PC-3 (cell line): ENCODE results near the gene VCX3A. TPM values are rescaled to one million over a fixed set of nuclear protein-coding genes. Genes with fewer than 3 reads are reported as not detected.
"Not testable (repeated sequence)": the region's sequence is repeated elsewhere in the genome, so short reads cannot be mapped to it uniquely, and the experiment has no call there.

ENCODE experiments used
- ATAC-seq: fragments of 200-7000 bp; cut with Tn5 transposase; 2 replicates; pipeline ENCODE4 v1.9.1; 2020; ENCODE audit warnings: mild to moderate bottlenecking, moderate library complexity
- Bru-seq: library from RNA; stranded (reverse); fragments of 400-500 nt; gene quantifications from one replicate; lab custom pipeline; 2021; lab: Mats Ljungman, UMichigan
- BruChase-seq, 2 experiments: library from RNA; stranded (reverse); fragments of 400-500 nt; gene quantifications; one replicate each; lab custom pipeline; 2021; lab: Mats Ljungman, UMichigan
- BruUV-seq: library from RNA; stranded (reverse); fragments of 400-500 nt; replicated peaks from 2 replicates; lab custom pipeline; 2021; lab: Mats Ljungman, UMichigan
- CTCF ChIA-PET: fragments of 300-600 bp; sonication (Branson Sonifier 250); formaldehyde crosslinking; loops from one replicate; lab custom pipeline; 2022; ENCODE audit warnings: antibody characterized with exemption; lab: Charles Lee
- POLR2A ChIA-PET: fragments of 300-600 bp; sonication (Branson Sonifier 250); formaldehyde crosslinking; loops from one replicate; lab custom pipeline; 2022; ENCODE audit warnings: antibody characterized with exemption; ENCODE audit not compliant: unreplicated experiment; lab: Charles Lee
- DNase-seq: peaks from one replicate; pipeline ENCODE4 v3.0.0-alpha.2; 2015
- H2AFZ ChIP-seq: fragments of 300-600 bp; sonication (generic); 2 replicates; pipeline ENCODE4 v1.6.0; 2016; ENCODE audit warnings: antibody characterized with exemption, low read length
- H3F3A ChIP-seq: fragments of 300-600 bp; sonication (generic); one replicate; pipeline ENCODE4 v1.6.0; 2017; ENCODE audit warnings: antibody characterized with exemption, low read length, control low read depth, mild to moderate bottlenecking; ENCODE audit not compliant: unreplicated experiment
- H3K27ac ChIP-seq: fragments of 300-600 bp; sonication (generic); 2 replicates; pipeline ENCODE4 v1.5.1; 2016; ENCODE audit warnings: mild to moderate bottlenecking, low read length
- H3K27me3 ChIP-seq: fragments of 300-600 bp; sonication (generic); 2 replicates; pipeline ENCODE4 v1.6.1; 2016; ENCODE audit warnings: low read length, mixed read lengths
- H3K36me3 ChIP-seq: fragments of 300-600 bp; sonication (generic); 2 replicates; pipeline ENCODE4 v1.6.1; 2016; ENCODE audit warnings: low read depth, mixed run types, low read length, mixed read lengths
- H3K4me1 ChIP-seq: fragments of 300-600 bp; sonication (generic); 2 replicates; pipeline ENCODE4 v1.5.1; 2016; ENCODE audit warnings: low read length; ENCODE audit not compliant: insufficient read depth
- H3K4me2 ChIP-seq: fragments of 300-600 bp; sonication (generic); 2 replicates; pipeline ENCODE4 v1.6.0; 2016; ENCODE audit warnings: low read length
- H3K4me3 ChIP-seq: fragments of 300-600 bp; sonication (generic); 2 replicates; pipeline ENCODE4 v1.5.1; 2016; ENCODE audit warnings: mild to moderate bottlenecking, low read length, mixed read lengths
- H3K79me2 ChIP-seq: fragments of 300-600 bp; sonication (generic); 2 replicates; pipeline ENCODE4 v1.6.1; 2017; ENCODE audit warnings: low read length, mixed read lengths
- H3K9ac ChIP-seq: fragments of 300-600 bp; sonication (generic); 2 replicates; pipeline ENCODE4 v1.6.0; 2016; ENCODE audit warnings: mild to moderate bottlenecking, low read length
- H3K9me2 ChIP-seq: fragments of 300-600 bp; sonication (generic); replicated peaks from 2 replicates; pipeline ENCODE4 v1.6.1; 2016; ENCODE audit warnings: mixed run types, low read length, mixed read lengths
- H3K9me3 ChIP-seq: fragments of 300-600 bp; sonication (generic); 2 replicates; pipeline ENCODE4 v1.6.1; 2016; ENCODE audit warnings: low read length, mixed read lengths
- H4K20me1 ChIP-seq: fragments of 300-600 bp; sonication (generic); 2 replicates; pipeline ENCODE4 v1.6.1; 2016; ENCODE audit warnings: low read length, mixed read lengths
- EZH2 ChIP-seq: fragments of 300-600 bp; sonication (generic); IDR thresholded peaks from one replicate; pipeline ENCODE4 v1.6.1; 2017; ENCODE audit warnings: antibody characterized with exemption, mild to moderate bottlenecking, low read length; ENCODE audit not compliant: unreplicated experiment
- EZH2phosphoT487 ChIP-seq: fragments of 300-600 bp; sonication (generic); IDR thresholded peaks from 2 replicates; pipeline ENCODE4 v1.6.1; 2018; ENCODE audit warnings: mild to moderate bottlenecking, antibody characterized with exemption, low read length, borderline replicate concordance
- intact Hi-C: fragments of 100-400 bp; cut with micrococcal nuclease; formaldehyde crosslinking; loops from 2 replicates; pipeline ENCODE4 v1.9.0; 2023
- long read RNA-seq: library from polyadenylated mRNA; unstranded; transcript quantifications from one replicate; pipeline ENCODE4 v2.0.0, GENCODE V29; 2021; ENCODE audit not compliant: unreplicated experiment
- total RNA-seq: library from RNA; depleted of rRNA; stranded (reverse); fragments of >200 nt; gene quantifications from 2 replicates; pipeline ENCODE4 v1.2.3, GENCODE V29; 2014; rRNA removed
- TF ChIP-seq, protein P1 (sequence below): fragments of 300-600 bp; sonication (generic); conservative IDR thresholded peaks from 2 replicates; pipeline ENCODE4 v1.5.1; 2017; ENCODE audit warnings: antibody characterized with exemption, low read depth, mild to moderate bottlenecking, low read length

Gene VCX3A
- total RNA-seq (not detected in 2 replicates), Bru-seq, nascent RNA (percentile 19 among the genes with signal in this experiment), BruChase-seq, experiment 1, labeled RNA remaining after a 6-hour chase (not detected), BruChase-seq, experiment 2, labeled RNA remaining after a 2-hour chase (not detected)
- long read RNA-seq = 0 reads

DNA sequence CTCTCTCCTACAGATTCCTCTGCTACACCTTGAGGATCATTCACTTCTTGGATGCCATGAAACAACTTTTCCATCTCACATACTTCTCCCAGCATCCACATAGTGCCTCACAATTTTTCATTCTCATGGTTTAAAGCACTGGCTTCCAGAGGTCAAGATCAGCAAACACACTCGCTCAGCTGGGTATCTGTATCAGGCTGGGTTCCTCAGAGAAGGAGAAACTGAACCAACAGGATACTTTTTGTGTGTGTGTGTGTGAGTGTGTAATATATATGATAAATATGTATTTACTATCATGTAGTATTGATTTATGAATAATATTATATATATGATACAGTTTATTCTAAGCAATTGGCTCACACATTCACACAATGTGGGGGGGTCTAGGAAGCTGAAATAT is at the start of gene VCX3A:
TSS of gene VCX3A (minus strand) at position 101 of the 400 bp plus-strand sequence. CDS start 621 bp downstream, outside the sequence.
- ATAC-seq, H3K4me3 ChIP-seq, H3K4me2 ChIP-seq, H3K79me2 ChIP-seq, DNase-seq, H3K27me3 ChIP-seq, H3K9ac ChIP-seq, BruUV-seq, H3F3A ChIP-seq, H2AFZ ChIP-seq, H3K9me3 ChIP-seq, H3K27ac ChIP-seq, H3K36me3 ChIP-seq, intact Hi-C loops, CTCF ChIA-PET, H3K4me1 ChIP-seq, H3K9me2 ChIP-seq, POLR2A ChIA-PET, H4K20me1 ChIP-seq: not testable (repeated sequence)

DNA sequence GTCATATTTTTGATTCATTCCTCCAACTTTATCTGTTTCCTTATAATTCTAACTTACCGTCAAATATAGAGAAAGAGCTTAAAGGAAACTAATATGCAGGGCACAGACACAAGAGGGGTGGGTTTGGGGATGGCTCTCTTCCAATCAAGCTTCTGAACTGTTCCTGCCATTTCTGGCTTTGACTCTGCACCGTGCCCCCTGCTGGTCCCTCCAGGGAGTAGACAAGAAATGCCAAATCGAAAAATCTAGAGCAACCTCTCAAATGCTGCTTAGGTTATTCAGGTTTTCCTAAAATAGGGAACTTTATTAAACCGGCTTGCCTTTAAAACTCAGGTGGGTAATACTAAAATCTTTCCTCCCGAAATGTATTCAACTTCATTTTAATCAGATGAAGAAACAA is 39.8 kb upstream of the VCX3A start:
- H3K27me3 ChIP-seq = no peaks in the 10 kb centered on the region
- H3K4me1 ChIP-seq = no peaks in the 10 kb centered on the region
- no peak for ATAC-seq
- ChIA-PET POLR2A (no interaction called here), CTCF (no interaction called here)
- no peak overlapping the region for H2AFZ ChIP-seq
- H3K9me3 ChIP-seq = no peaks in the 10 kb centered on the region
- no peak overlapping the region for H3K9ac ChIP-seq
- no peak overlapping the region for H3K4me2 ChIP-seq
- DNase-seq = no peak
- BruUV-seq = no TSS peak
- H3K79me2 ChIP-seq = no peaks in the 10 kb centered on the region
- no peaks in the 10 kb centered on the region for H3K36me3 ChIP-seq
- H3K27ac ChIP-seq = no peak overlapping the region
- intact Hi-C loops = no loop called here
- TF ChIP-seq EZH2 (no peak), EZH2phosphoT487 (no peak)
- TF ChIP-seq, protein P1, sequence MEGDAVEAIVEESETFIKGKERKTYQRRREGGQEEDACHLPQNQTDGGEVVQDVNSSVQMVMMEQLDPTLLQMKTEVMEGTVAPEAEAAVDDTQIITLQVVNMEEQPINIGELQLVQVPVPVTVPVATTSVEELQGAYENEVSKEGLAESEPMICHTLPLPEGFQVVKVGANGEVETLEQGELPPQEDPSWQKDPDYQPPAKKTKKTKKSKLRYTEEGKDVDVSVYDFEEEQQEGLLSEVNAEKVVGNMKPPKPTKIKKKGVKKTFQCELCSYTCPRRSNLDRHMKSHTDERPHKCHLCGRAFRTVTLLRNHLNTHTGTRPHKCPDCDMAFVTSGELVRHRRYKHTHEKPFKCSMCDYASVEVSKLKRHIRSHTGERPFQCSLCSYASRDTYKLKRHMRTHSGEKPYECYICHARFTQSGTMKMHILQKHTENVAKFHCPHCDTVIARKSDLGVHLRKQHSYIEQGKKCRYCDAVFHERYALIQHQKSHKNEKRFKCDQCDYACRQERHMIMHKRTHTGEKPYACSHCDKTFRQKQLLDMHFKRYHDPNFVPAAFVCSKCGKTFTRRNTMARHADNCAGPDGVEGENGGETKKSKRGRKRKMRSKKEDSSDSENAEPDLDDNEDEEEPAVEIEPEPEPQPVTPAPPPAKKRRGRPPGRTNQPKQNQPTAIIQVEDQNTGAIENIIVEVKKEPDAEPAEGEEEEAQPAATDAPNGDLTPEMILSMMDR = no peak; the same call in 1 of the 2 replicates
- H3K9me2 ChIP-seq = no peaks in the 10 kb centered on the region
- no peak overlapping the region for H3K4me3 ChIP-seq
- H3F3A ChIP-seq = no peaks in the 10 kb centered on the region
- H4K20me1 ChIP-seq = no peaks in the 10 kb centered on the region

DNA sequence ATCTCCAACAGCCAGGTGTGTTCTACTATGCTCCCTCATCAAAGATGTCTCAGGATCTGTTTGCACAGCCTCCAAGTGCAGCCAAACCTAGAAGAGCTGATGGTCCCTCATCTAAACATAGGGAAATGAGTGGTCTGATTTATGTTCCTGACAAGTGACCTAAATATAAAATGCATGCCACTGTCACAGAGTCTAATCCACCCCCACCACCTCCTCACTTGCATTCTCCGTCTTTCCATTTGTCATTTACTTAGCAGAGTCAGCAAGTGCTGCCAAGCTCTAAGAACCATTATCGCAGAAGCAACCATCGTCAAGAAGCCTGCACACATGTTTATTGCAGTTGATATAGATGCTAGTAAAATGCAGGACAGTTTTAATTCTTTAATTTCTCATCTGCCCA is 33.1 kb upstream of the VCX3A start:
- intact Hi-C loops = no loop called here
- CTCF ChIA-PET = no interaction called here
- Histone ChIP-seq H3K79me2 (no peaks in the 10 kb centered on the region), H3K9me2 (no peaks in the 10 kb centered on the region), H3K4me2 (no peak overlapping the region), H4K20me1 (no peaks in the 10 kb centered on the region), H3K4me1 (no peaks in the 10 kb centered on the region), H3K9ac (no peak overlapping the region), H3K9me3 (no peaks in the 10 kb centered on the region), H3F3A (no peaks in the 10 kb centered on the region), H3K36me3 (no peaks in the 10 kb centered on the region), H3K4me3 (no peak overlapping the region), H3K27ac (no peak overlapping the region), H3K27me3 (no peaks in the 10 kb centered on the region), H2AFZ (no peak overlapping the region)
- BruUV-seq = no TSS peak
- TF ChIP-seq EZH2 = no peak
- TF ChIP-seq, protein P1 = no peak
- no peak for TF ChIP-seq EZH2phosphoT487
- DNase-seq (no peak), ATAC-seq (no peak)
- POLR2A ChIA-PET = no interaction called here
